Raji (cell line): Measurements from ENCODE around the gene DCN.

Experiments
- POLR2A ChIP-seq: IDR thresholded peaks from 2 replicates; pipeline ENCODE4 v1.6.1; 2011; ENCODE audit warnings: low read depth, low read length, control low read depth; ENCODE audit not compliant: insufficient read depth

The DCN gene

GRCh38 chr12:91123236-91123916, 59.2 kb downstream of the DCN start:
- TF ChIP-seq POLR2A, result no peak

GRCh38 chr12:91120781-91121180, 61.8 kb downstream of the DCN start:
- no peak for TF ChIP-seq POLR2A

- TF ChIP-seq POLR2A, result no peak
Observed at GRCh38 chr12:91119089-91119488, 63.5 kb downstream of the DCN start.

- no peak for TF ChIP-seq POLR2A
Observed at GRCh38 chr12:91113621-91114020, 69.0 kb downstream of the DCN start.

- no peak for TF ChIP-seq POLR2A
Observed at GRCh38 chr12:91111366-91112325, 71.0 kb downstream of the DCN start, which contains the start of gene LUM. Gene LUM, minus strand, starts transcription at chr12:91111494. Its CDS starts 2,515 bp downstream, at chr12:91108979.

- TF ChIP-seq POLR2A, result no peak
Observed at GRCh38 chr12:91110311-91110924, 72.2 kb downstream of the DCN start.

- no peak for TF ChIP-seq POLR2A
Observed at GRCh38 chr12:91109581-91110310, 72.9 kb downstream of the DCN start.

- no peak for TF ChIP-seq POLR2A
Observed at GRCh38 chr12:91109148-91109564, 73.5 kb downstream of the DCN start.

- no peak for TF ChIP-seq POLR2A
Observed at GRCh38 chr12:91108196-91108755, 74.3 kb downstream of the DCN start.

GRCh38 chr12:91106283-91106682, 76.3 kb downstream of the DCN start:
- TF ChIP-seq POLR2A, result no peak

GRCh38 chr12:91105807-91106206, 76.8 kb downstream of the DCN start:
- TF ChIP-seq POLR2A, result no peak

GRCh38 chr12:91104812-91105466, 77.7 kb downstream of the DCN start:
- no peak for TF ChIP-seq POLR2A

GRCh38 chr12:91103624-91104023, 79.0 kb downstream of the DCN start:
- TF ChIP-seq POLR2A, result no peak

GRCh38 chr12:91103101-91103500, 79.5 kb downstream of the DCN start:
- no peak for TF ChIP-seq POLR2A

GRCh38 chr12:91100906-91101305, 81.7 kb downstream of the DCN start:
- TF ChIP-seq POLR2A, result no peak

GRCh38 chr12:91099836-91100235, 82.8 kb downstream of the DCN start:
- TF ChIP-seq POLR2A, result no peak
